Glutamatergic neuron (in vitro differentiated cells): ENCODE measurements around the gene C13orf46. TPM values are rescaled to one million over a fixed set of nuclear protein-coding genes. Genes with fewer than 3 reads are reported as not detected.

ENCODE experiments used
- DNase-seq: peaks from one replicate; pipeline ENCODE4 v3.0.0; 2022
- H3K27ac Mint-ChIP-seq: one replicate; pipeline ENCODE4 v1.8.0; 2020; ENCODE audit warnings: mild to moderate bottlenecking, mixed read lengths, inconsistent platforms; ENCODE audit not compliant: unreplicated experiment
- H3K27me3 Mint-ChIP-seq: one replicate; pipeline ENCODE4 v1.8.0; 2020; ENCODE audit warnings: mild to moderate bottlenecking, moderate library complexity, mixed read lengths, inconsistent platforms; ENCODE audit not compliant: unreplicated experiment
- H3K36me3 Mint-ChIP-seq: one replicate; pipeline ENCODE4 v1.8.0; 2020; ENCODE audit warnings: mild to moderate bottlenecking, mixed read lengths, inconsistent platforms; ENCODE audit not compliant: unreplicated experiment
- H3K4me1 Mint-ChIP-seq: one replicate; pipeline ENCODE4 v1.8.0; 2020; ENCODE audit warnings: mild to moderate bottlenecking, low read depth, mixed read lengths, inconsistent platforms; ENCODE audit not compliant: unreplicated experiment
- H3K4me3 Mint-ChIP-seq: one replicate; pipeline ENCODE4 v1.8.0; 2020; ENCODE audit warnings: mild to moderate bottlenecking, mixed read lengths, inconsistent platforms; ENCODE audit not compliant: unreplicated experiment
- H3K9me3 Mint-ChIP-seq: one replicate; pipeline ENCODE4 v1.8.0; 2020; ENCODE audit warnings: mild to moderate bottlenecking, moderate library complexity, mixed read lengths, inconsistent platforms; ENCODE audit not compliant: unreplicated experiment
- total RNA-seq: library from RNA; stranded (reverse); fragmentation: NEBNext Ultra II Directional; extraction: Animal tissue kit (Norgen Biotek cat#: 25700); gene quantifications from one replicate; pipeline ENCODE4 v1.2.1, GENCODE V29; 2021; ENCODE audit not compliant: unreplicated experiment
- TF ChIP-seq, protein P1 (sequence below): fragments of 200-600 bp; sonication (generic); IDR thresholded peaks from one replicate; pipeline ENCODE4 v1.5.0; 2021; ENCODE audit not compliant: partially characterized antibody, unreplicated experiment

C13orf46 gene
- total RNA-seq, 1 donor from 2014 or later = 0.71 TPM

DNA sequence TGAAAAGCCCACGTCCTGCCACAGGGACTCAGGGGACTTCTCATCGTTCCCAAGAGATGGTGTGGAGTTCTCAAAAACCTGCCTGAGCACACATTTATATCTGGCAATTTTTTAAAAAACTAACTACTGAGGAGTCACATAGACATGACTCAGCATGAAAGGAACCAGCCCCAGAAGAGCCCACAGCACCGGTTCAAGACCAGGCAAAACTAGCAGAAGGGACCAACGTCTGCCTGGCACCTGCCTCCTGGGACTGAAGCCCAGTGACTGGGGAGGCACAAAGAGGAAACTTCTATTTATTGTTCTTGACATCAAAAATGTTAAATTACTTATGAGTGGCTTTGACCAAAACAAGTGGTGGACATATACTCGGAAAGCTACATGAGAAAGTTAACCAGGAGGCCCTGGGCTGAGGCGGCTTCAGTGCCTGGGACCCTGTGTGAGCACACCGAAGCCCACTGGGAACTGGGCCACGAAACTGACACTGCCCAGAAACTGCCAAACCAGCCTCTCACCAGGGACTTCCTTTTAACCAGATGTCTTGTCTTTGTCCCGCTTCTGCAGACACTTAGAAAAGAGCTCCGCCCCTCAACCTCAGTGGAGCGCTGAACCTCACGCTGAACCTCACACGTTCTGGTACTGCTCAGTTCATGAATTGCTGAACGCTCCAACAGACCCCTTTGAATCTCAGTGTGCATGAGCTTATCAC, 25.7 kb downstream of the C13orf46 start:
- DNase-seq = no peak
- TF ChIP-seq, protein P1, sequence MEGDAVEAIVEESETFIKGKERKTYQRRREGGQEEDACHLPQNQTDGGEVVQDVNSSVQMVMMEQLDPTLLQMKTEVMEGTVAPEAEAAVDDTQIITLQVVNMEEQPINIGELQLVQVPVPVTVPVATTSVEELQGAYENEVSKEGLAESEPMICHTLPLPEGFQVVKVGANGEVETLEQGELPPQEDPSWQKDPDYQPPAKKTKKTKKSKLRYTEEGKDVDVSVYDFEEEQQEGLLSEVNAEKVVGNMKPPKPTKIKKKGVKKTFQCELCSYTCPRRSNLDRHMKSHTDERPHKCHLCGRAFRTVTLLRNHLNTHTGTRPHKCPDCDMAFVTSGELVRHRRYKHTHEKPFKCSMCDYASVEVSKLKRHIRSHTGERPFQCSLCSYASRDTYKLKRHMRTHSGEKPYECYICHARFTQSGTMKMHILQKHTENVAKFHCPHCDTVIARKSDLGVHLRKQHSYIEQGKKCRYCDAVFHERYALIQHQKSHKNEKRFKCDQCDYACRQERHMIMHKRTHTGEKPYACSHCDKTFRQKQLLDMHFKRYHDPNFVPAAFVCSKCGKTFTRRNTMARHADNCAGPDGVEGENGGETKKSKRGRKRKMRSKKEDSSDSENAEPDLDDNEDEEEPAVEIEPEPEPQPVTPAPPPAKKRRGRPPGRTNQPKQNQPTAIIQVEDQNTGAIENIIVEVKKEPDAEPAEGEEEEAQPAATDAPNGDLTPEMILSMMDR = no peak
- Mint-ChIP-seq H3K4me1 (no peaks in the 10 kb centered on the region), H3K27me3 (peaks cover 7% of the 10 kb centered on the region), H3K9me3 (peaks cover 5% of the 10 kb centered on the region), H3K36me3 (no peaks in the 10 kb centered on the region), H3K27ac (no peak overlapping the region), H3K4me3 (no peak overlapping the region)

DNA sequence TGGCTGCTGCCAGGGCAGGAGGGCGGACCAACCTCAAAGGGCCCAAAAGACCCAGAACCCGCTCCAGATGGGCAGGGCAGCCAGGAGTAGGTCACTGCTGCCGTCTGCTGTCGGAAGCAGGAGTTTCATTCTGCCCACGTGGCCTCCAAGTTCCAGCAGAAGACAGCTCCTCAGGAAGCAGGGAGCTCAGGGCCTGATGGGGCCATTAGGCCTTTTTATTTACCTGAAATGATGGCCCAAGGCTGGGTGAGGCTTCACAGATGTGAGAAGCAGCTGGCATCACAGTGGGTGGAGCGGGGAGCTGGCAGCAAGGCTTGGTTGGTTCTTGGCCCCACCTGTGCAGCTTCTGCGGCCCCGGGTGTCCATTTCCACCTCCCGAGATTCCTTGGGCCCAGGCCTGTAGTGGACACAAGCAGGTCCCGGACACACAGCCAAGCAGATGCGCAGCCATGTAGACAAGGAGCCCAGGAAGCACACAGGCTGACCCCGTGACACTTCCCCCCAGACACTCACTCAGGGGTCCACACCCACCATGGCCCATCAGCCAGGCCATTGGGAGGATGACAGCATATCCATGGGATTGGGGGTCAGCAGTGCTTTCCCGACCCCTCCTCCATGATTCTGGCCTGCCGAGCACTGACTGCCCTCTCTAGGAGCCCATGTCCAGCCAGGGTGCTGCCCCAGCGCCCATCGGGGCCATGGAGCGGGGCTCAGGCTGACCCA, 26.4 kb downstream of the C13orf46 start:
- peaks cover 7% of the 10 kb centered on the region for H3K27me3 Mint-ChIP-seq
- DNase-seq = no peak
- no peak overlapping the region for H3K4me3 Mint-ChIP-seq
- H3K4me1 Mint-ChIP-seq = no peaks in the 10 kb centered on the region
- no peak overlapping the region for H3K27ac Mint-ChIP-seq
- no peaks in the 10 kb centered on the region for H3K36me3 Mint-ChIP-seq
- H3K9me3 Mint-ChIP-seq = peaks cover 5% of the 10 kb centered on the region
- TF ChIP-seq, protein P1 = no peak

DNA sequence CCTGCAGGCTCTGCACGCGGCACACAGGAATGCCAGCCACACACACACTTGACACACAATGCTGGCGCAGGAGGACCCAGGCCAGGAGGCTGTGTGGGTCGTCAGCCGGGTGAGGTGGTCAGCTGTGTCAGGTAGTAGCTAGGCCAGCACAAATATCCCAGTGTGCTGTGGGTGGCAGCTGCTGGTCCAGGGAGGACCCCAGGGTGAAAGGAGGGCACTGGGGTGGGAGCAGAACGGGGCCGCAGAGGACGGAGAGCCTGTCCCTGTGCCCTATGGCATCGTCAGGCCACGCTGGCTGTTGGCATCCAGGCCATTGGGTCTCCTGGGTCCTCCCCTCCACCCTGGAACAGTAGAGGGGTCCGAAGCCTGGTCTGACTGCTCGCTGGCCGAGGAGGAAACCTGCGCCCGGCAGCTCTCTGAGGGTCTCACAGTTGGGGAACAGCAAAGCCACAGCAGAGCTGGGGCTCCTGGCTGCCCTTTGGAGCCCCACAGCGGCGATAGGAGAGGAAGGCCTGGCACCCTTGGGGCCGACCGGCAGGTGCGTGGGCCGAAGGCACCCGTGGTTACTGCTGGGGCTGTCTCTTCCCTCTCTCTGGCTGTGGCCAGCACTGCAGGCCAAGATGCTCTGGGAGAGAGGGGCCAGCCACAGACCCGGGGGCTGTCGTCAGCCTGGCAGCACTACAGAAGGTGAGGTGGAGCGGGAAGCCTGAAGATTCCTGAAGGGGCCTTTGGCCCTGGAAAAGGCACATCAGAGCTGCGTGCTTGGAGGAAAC, 27.3 kb downstream of the C13orf46 start:
- TF ChIP-seq, protein P1 = no peak
- no peaks in the 10 kb centered on the region for H3K36me3 Mint-ChIP-seq
- DNase-seq = no peak
- H3K27ac Mint-ChIP-seq = no peak overlapping the region
- H3K4me1 Mint-ChIP-seq = no peaks in the 10 kb centered on the region
- H3K9me3 Mint-ChIP-seq = peaks cover 5% of the 10 kb centered on the region
- H3K4me3 Mint-ChIP-seq = no peak overlapping the region
- peaks cover 7% of the 10 kb centered on the region for H3K27me3 Mint-ChIP-seq

DNA sequence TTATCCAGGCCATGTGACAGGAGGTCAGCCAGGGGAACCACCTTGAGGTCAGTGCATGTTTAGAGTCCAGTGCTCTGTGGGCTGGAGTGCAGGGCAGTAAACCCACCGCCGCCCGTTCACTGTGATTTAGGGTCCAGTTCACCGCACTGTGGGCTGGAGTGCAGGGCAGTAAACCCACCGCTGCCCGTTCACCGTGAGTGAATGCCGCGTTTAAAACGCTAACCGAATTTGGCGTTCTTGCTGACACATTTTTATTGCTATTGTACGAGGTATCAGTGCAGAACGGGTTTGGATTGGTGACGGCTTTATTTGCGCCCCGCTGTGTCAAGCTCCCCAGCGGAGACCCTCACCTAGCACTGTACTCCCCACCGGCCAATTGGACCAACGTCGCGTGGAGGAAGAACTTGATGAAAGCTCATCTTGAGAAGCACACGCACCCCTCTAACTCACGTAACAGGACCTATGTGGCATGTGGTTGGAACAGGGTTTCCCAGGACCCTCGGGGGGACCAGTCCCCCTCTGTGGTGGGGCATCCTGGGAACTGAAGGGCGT, 27.9 kb downstream of the C13orf46 start:
- TF ChIP-seq, protein P1 = no peak
- H3K36me3 Mint-ChIP-seq = no peaks in the 10 kb centered on the region
- H3K4me3 Mint-ChIP-seq = no peak overlapping the region
- no peak overlapping the region for H3K27ac Mint-ChIP-seq
- DNase-seq = no peak
- peaks cover 7% of the 10 kb centered on the region for H3K27me3 Mint-ChIP-seq
- peaks cover 5% of the 10 kb centered on the region for H3K9me3 Mint-ChIP-seq
- no peaks in the 10 kb centered on the region for H3K4me1 Mint-ChIP-seq
